ENCODE data around the gene SELP. TPM values are rescaled to one million over a fixed set of nuclear protein-coding genes. Genes with fewer than 3 reads are reported as not detected.
A peak's percentile ranks its signal among the peaks of the same experiment; 100 is the strongest.

The SELP gene
- polyA plus RNA-seq, 1 donor (not counting 4 experiments of a cell fraction or from before 2014, with no cell fraction given), result 0.09 TPM

- H3K27me3 ChIP-seq (ENCODE audit: control insufficient read depth, extremely low read depth, insufficient read depth, low read length), result no peaks in the 10 kb centered on the region
- FAIRE-seq, result no peak
- no peaks in the 10 kb centered on the region for H3K79me2 ChIP-seq (ENCODE audit: control insufficient read depth, insufficient read depth, low read length)
- no peaks in the 10 kb centered on the region for H3K9me3 ChIP-seq (ENCODE audit: control insufficient read depth, low read depth, low read length)
- H3K4me3 ChIP-seq (ENCODE audit: control insufficient read depth in 2 of 3, extremely low read depth in 1 of 3, insufficient read depth in 2 of 3, low read depth in 1 of 3, low read length in 3 of 3), result no peak overlapping the region
- H3K36me3 ChIP-seq (ENCODE audit: control insufficient read depth in 2 of 2, extremely low read depth in 1 of 2, insufficient read depth in 2 of 2, low read length in 2 of 2), result no peaks in the 10 kb centered on the region
- no peaks in the 10 kb centered on the region for H4K20me1 ChIP-seq (ENCODE audit: control insufficient read depth, extremely low read depth, insufficient read depth, low read length)
- H2AFZ ChIP-seq (ENCODE audit: control insufficient read depth, low read length), result no peak overlapping the region
- DNase-seq (ENCODE audit: low read depth, low spot score), result no peak
- H3K9me1 ChIP-seq (ENCODE audit: control insufficient read depth, extremely low read depth, insufficient read depth, low read length), result no peaks in the 10 kb centered on the region
- no peak for TF ChIP-seq CTCF (optimal IDR thresholded peaks at IDR 0.05 in 1 of 3, IDR thresholded peaks at IDR 0.05 in 1 of 3, conservative IDR thresholded peaks at IDR 0.05 in 1 of 3; ENCODE audit: extremely low read depth in 1 of 3, insufficient read depth in 2 of 3, low read length in 3 of 3)
- no peak for TF ChIP-seq EZH2 (IDR thresholded peaks at IDR 0.05; ENCODE audit: low read length)
- no peak overlapping the region for H3K4me2 ChIP-seq (ENCODE audit: control insufficient read depth, extremely low read depth, insufficient read depth, low read depth, low read length)
- no peak overlapping the region for H3K27ac ChIP-seq (ENCODE audit: control insufficient read depth, insufficient read depth, low read length)
- dilution Hi-C loops (cut with MboI; ENCODE audit: extremely low pct_ligation_motif_present, low sequenced_read_pairs), result no loop called here
- no peak overlapping the region for H3K9ac ChIP-seq (ENCODE audit: control insufficient read depth, extremely low read depth, insufficient read depth, low read length)
- no peaks in the 10 kb centered on the region for H3K4me1 ChIP-seq (ENCODE audit: control insufficient read depth, extremely low read depth, insufficient read depth, low read length)
Observed at GRCh38 chr1:169545472-169545871, 84.5 kb downstream of the SELP start.

GRCh38 chr1:169538998-169539871 is 90.7 kb downstream of the SELP start:
- H3K36me3 ChIP-seq (ENCODE audit: control insufficient read depth in 2 of 2, extremely low read depth in 1 of 2, insufficient read depth in 2 of 2, low read length in 2 of 2), result no peaks in the 10 kb centered on the region
- no peaks in the 10 kb centered on the region for H3K79me2 ChIP-seq (ENCODE audit: control insufficient read depth, insufficient read depth, low read length)
- no peaks in the 10 kb centered on the region for H3K9me3 ChIP-seq (ENCODE audit: control insufficient read depth, low read depth, low read length)
- H3K27me3 ChIP-seq (ENCODE audit: control insufficient read depth, extremely low read depth, insufficient read depth, low read length), result no peaks in the 10 kb centered on the region
- H3K4me1 ChIP-seq (ENCODE audit: control insufficient read depth, extremely low read depth, insufficient read depth, low read length), result peaks cover 12% of the 10 kb centered on the region
- no peak overlapping the region for H3K27ac ChIP-seq (ENCODE audit: control insufficient read depth, insufficient read depth, low read length)
- peak; percentile 56 for DNase-seq (ENCODE audit: low read depth, low spot score)
- dilution Hi-C loops (cut with MboI; ENCODE audit: extremely low pct_ligation_motif_present, low sequenced_read_pairs), result no loop called here
- H3K9me1 ChIP-seq (ENCODE audit: control insufficient read depth, extremely low read depth, insufficient read depth, low read length), result no peaks in the 10 kb centered on the region
- H4K20me1 ChIP-seq (ENCODE audit: control insufficient read depth, extremely low read depth, insufficient read depth, low read length), result no peaks in the 10 kb centered on the region
- H2AFZ ChIP-seq (ENCODE audit: control insufficient read depth, low read length), result no peak overlapping the region
- H3K4me2 ChIP-seq (ENCODE audit: control insufficient read depth, extremely low read depth, insufficient read depth, low read depth, low read length), result peak overlapping the region; percentile 7
- FAIRE-seq, result peak; percentile 89
- TF ChIP-seq EZH2 (IDR thresholded peaks at IDR 0.05; ENCODE audit: low read length) (no peak), CTCF (optimal IDR thresholded peaks at IDR 0.05 in 1 of 3, IDR thresholded peaks at IDR 0.05 in 1 of 3, conservative IDR thresholded peaks at IDR 0.05 in 1 of 3; ENCODE audit: extremely low read depth in 1 of 3, insufficient read depth in 2 of 3, low read length in 3 of 3) (no peak)
- no peak overlapping the region for H3K9ac ChIP-seq (ENCODE audit: control insufficient read depth, extremely low read depth, insufficient read depth, low read length)
- H3K4me3 ChIP-seq (ENCODE audit: control insufficient read depth in 2 of 3, extremely low read depth in 1 of 3, insufficient read depth in 2 of 3, low read depth in 1 of 3, low read length in 3 of 3), result no peak overlapping the region

Other genes starting within 250 kb of the SELP start
- not detected in 3 replicates for gene CCDC181, start 202.7 kb downstream of the SELP start, polyA plus RNA-seq
- gene SLC19A2, start 144.2 kb downstream of the SELP start, polyA plus RNA-seq, result 6.8 to 12.4 TPM (median 11.9 TPM) in 3 replicates
- gene F5, start 43.6 kb downstream of the SELP start, polyA plus RNA-seq, result 0.01 TPM in 1 of 3 replicates, not detected in the others
- 0.03 to 0.08 TPM in 2 of 3 replicates, not detected in the other for gene SELL, start 81.5 kb upstream of the SELP start, polyA plus RNA-seq
- gene SELE, start 104.0 kb upstream of the SELP start, polyA plus RNA-seq, result not detected in 3 replicates
- gene METTL18, start 164.8 kb upstream of the SELP start, polyA plus RNA-seq, result 2.4 to 6.6 TPM (median 3.6 TPM) in 3 replicates